NCI-H82 treated with DMSO at 0.1 percent for 48 hours (cell line): ENCODE data around the gene ABCA13.
"Not testable (repeated sequence)": the region's sequence is repeated elsewhere in the genome, so short reads cannot be mapped to it uniquely, and the experiment has no call there.

Experiments
- DNase-seq: peaks from one replicate; lab custom pipeline; 2025; ENCODE audit not compliant: unreplicated experiment; lab: John Stamatoyannopoulos, UW

The ABCA13 gene, protein sequence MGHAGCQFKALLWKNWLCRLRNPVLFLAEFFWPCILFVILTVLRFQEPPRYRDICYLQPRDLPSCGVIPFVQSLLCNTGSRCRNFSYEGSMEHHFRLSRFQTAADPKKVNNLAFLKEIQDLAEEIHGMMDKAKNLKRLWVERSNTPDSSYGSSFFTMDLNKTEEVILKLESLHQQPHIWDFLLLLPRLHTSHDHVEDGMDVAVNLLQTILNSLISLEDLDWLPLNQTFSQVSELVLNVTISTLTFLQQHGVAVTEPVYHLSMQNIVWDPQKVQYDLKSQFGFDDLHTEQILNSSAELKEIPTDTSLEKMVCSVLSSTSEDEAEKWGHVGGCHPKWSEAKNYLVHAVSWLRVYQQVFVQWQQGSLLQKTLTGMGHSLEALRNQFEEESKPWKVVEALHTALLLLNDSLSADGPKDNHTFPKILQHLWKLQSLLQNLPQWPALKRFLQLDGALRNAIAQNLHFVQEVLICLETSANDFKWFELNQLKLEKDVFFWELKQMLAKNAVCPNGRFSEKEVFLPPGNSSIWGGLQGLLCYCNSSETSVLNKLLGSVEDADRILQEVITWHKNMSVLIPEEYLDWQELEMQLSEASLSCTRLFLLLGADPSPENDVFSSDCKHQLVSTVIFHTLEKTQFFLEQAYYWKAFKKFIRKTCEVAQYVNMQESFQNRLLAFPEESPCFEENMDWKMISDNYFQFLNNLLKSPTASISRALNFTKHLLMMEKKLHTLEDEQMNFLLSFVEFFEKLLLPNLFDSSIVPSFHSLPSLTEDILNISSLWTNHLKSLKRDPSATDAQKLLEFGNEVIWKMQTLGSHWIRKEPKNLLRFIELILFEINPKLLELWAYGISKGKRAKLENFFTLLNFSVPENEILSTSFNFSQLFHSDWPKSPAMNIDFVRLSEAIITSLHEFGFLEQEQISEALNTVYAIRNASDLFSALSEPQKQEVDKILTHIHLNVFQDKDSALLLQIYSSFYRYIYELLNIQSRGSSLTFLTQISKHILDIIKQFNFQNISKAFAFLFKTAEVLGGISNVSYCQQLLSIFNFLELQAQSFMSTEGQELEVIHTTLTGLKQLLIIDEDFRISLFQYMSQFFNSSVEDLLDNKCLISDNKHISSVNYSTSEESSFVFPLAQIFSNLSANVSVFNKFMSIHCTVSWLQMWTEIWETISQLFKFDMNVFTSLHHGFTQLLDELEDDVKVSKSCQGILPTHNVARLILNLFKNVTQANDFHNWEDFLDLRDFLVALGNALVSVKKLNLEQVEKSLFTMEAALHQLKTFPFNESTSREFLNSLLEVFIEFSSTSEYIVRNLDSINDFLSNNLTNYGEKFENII (N-terminal part only)

DNA sequence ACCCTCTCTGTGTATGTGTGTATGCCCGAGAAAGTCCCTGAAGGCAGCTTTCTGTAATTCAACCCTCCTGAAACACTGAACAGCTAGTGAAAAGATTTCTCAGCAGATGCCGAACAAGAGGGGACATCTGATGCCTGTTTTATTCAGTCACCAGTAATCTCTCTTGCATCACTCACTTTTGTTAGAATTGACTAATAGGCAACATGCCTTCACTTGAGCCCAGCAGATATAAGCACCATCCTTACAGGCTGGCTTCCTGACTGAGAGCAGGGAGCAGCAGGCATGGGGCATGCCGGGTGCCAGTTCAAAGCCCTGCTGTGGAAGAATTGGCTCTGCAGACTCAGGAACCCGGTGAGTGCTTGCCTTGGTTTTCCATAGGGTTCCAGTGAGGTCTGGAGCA lies at the start of gene ABCA13:
ABCA13 (plus strand) TSS at position 257 of the 400 bp plus-strand sequence; CDS start at position 283, 26 bp downstream.
- no peak for DNase-seq

DNA sequence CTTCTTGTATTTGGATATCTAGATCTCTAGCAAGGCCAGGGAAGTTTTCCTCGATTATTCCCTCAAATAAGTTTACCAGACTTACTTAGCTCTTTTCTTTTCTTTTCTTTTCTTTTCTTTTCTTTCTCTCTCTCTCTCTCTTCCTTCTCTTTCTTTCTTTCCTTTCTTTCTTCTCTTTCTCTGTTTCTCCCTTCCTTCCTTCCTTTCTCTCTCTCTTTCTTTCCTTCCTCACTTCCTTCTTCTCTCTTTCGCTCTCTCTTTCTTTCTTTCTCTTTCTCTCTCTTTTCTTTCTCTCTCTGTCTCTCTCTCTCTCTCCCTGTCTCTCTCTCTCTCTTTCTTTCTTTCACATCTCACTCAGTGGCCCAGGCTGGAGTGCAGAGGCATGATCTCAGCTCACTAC lies 45.2 kb upstream of the ABCA13 start:
- DNase-seq: no peak

DNA sequence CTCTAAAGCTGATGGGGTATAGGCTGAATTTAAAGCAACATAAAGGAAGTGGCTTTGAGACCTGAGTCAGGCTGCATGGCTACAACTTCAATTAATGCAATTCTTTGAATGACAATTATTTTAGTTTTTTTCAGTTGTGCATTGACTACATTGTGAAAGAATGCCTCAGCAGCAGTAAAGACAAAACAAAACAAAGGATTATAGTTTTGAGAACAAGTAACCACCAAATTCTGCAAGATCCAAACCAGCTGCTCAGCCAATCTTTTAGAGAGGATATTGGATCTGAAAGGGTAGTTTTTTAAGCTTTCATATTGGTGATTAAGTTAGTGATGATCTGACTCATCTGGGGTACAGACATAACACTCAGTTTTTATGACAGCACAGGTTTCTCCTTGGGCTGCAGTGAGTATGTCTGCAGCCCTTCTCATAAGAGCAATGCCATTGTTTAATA lies 40.6 kb upstream of the ABCA13 start:
- DNase-seq: no peak

DNA sequence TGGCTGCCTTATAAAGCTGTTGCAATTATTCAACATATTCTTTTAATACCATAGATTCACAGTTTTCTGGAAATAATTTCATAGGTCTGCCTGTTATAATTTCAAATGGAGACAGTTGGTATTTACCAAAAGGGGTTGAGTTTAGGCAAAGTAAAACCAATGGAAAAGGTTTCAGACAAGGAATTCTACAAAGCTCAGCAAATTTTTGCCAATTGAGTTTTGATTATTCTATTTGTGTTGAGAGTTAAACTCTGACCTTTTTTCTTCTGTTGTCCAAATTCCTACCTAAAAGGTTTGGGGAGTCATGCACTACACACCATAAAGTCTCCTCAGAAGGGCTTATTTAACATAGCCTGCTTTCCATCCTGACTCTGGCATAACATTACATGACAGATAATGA lies 38.5 kb upstream of the ABCA13 start:
- no peak for DNase-seq

DNA sequence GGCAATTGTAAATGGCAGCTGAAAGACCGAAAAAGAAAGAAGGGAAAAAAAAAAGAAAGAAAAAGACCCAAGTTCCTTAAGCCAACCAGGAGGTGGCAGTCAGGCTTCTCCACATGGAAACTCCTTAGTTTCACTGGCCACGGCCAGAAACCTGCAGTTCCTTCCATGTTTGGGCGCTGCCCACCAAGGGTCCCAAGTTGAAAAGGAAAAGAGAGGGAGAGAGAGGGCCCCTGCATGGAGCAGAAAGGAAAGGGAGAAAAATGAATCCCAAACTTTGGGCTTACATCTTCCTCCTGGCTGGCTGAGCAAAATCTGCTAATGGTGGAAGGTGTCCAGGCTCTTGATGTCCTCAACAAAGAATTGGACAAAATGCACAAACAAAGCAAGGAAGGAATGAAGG lies 31.8 kb upstream of the ABCA13 start:
- DNase-seq: no peak

DNA sequence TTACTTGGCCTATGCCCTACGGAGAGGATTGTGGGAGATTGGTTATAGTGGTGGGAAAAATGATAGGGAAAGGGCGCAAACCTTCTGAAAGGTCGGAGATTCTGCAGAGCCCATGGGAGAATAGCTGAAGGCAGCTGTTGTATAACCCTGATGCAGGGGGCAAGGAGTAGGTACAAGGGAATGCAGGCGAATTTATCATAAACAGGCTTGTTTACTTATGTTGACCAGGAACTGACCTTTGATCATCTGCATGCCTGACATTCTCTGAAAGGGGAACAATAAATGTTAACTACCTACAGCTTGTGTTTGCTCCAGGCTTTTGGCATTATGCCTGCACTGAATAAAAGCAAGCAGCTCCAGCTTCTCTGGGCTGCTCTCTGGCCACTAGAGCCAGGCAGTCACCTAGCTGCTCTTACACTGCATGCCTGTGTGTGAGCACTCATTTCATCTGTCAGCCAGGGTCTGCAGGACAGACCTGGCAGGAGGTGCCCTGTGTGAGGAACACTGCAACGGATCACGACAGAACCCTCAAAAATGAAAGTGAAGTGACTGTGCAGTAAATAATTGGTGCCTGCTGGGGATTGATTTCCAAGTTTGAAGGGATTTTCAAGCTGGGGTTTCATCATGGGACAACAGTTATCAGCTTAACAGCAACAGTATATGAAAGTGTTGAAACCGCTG lies 31.1 kb upstream of the ABCA13 start:
- no peak for DNase-seq

DNA sequence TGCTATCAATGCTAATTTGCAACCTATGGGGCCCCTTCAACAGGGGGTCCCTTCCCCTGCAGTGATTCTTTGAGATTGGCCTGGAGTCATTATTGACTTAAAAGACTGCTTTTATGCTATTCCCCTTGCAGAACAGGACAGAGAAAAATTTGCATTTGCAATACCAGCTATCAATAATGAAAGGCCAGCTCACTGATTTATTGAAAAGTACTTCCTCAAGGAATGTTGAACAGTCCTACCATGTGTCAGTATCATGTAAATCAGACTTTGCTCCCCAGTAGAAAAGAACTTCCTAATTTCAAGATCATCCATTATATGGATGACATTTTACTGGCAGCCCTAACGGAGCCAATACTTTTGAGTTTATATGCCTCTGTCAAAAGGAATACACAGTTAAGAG lies 29.7 kb upstream of the ABCA13 start:
- no peak for DNase-seq

DNA sequence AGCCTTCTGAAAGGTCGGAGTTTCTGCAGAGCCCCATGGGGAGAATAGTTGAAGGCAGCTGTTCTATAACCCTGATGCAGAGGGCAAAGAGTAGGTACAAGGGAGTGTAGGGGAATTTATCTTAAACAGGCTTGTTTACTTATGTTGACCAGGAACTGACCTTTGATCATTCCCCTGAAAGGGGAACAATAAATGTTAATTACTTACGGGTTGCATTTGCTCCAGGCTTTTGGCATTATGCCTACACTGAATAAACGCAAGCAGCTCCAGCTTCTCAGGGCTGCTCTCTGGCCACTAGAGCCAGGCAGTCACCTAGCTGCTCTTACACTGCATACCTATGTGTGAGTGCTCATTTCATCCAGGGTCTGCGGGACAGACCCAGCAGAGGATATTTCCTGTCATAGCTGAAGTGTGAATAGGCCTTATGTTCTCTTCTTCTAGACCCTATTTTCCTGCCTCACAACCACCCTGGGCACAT lies 26.9 kb upstream of the ABCA13 start:
- DNase-seq: no peak

DNA sequence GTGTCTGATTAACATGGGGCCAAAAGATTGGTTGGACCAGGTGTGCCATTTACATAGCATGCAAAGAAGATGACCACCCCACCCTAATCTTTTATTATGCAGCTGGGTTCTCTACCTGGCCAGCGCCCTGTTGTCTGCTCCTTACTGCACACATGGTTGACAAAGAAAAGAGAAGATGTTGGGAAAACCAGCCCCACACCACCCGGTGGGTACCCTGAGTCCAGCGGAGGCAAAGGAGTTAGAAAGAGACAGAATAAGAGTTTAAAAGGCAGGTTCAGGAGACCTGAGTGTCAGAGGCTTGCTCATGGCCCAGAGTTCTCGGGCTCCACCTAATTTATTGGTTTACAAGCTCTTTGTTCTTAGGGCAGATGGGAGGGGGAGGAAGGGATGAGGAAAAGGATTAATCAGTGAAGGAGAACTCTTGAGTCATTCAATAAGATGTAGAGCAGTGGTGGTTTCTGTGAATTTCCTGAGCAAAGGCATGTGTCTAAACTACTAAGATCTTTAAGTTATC lies 24.1 kb upstream of the ABCA13 start:
- no peak for DNase-seq

DNA sequence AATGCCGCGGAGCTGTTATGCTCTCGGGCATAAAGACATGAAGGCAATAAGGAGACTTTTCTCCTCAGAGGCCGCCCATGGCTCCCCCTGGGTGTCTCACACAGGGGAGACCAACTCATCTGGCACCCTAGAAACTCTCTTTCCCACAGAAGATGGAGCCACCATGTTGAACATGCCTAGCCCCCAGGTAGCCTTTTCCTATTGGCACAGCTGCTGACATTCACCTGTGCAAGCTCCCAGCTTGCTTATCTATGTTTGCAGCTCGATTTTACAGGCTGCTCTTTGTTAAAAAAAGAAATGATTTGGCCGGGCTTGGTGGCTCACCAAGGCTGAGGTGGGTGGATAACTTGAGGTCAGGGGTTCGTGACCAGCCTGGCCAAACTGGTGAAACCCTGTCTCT lies 23.6 kb upstream of the ABCA13 start:
- not testable (repeated sequence) for DNase-seq

DNA sequence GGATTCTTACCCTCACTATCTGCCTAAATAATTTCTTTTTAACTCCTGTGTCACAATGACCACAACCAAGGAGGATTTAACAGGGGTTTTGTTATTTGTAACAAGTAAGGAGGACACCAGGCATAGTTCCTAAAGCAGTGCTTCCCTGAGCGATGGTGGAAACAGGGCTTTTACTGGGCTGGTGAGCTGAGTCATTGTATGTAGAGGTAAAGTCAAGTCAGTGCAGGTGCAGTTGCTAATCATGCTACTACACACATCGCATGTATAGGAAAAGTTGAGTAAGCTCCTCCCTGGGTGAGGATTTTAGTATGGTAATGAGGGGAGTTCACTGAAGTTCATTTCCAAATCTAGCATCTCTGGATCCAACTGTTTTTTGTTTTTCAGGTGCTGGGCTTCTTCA lies 22.9 kb upstream of the ABCA13 start:
- no peak for DNase-seq

DNA sequence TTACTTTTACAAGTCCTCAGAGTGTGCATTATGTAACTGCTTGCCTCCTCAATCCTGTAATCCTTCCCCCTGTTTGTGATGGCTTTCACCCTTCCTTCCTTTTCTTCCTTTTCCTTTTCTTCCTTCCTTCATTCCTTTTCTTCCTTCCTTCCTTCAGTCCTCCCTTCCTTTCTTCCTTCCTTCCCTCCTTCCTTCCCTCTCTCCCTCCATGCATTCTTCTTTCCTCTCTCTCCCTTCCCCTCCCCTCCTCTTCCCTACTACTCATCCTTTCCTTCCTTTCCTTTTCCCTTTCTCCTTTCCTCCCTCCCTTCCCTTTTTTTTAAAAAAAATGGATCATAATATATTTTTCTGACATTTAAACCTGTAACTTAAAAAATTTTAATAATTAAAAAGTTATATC lies 22.2 kb upstream of the ABCA13 start:
- no peak for DNase-seq

DNA sequence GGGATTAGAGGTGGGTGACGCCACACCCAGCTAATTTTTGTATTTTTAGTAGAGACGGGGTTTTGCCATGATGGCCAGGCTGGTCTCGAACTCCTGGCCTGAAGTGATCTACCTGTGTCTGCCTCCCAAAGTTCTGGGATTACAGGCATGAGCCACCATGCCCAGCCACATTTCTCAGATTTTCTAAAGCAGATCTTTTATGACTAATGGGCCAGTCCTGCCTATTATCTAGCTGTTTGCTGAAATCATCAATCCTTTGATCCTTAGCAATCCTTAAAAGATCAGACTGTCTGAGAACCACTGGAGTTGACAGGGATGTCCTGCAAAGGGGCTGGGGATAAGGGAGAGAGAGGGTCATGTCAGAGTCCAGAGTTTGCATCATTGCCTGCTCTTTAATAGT lies 21.2 kb upstream of the ABCA13 start:
- DNase-seq: no peak

DNA sequence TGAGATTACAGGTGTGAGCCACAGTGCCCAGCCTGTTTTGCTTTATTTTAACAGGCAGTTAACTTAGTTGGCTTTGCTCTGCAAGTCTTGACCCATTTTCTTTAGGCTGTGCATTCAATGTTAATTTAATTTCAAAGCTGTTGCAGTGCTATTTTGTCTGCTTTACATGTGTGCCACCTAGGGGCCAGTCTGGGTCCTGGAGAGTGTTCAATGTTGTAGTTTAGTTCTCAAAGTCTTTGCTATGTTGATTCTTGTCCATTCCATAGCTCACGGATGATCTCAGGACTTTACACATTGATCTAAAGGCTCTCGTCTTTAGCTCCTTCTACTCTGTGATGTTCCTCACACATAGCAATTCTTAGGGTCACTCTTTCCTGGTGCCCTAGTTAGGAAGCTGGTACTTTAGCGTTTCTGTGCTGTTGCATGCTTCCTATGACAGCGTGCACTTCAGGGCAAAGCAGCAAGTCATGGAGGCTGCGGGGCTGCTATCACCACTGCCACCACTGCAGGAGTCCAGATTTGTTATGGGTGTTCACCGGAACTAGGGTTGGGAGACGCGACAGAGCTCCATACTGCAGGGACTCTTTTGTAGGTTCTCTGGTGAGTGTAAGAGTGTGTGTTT lies 16.4 kb upstream of the ABCA13 start:
- DNase-seq: no peak

DNA sequence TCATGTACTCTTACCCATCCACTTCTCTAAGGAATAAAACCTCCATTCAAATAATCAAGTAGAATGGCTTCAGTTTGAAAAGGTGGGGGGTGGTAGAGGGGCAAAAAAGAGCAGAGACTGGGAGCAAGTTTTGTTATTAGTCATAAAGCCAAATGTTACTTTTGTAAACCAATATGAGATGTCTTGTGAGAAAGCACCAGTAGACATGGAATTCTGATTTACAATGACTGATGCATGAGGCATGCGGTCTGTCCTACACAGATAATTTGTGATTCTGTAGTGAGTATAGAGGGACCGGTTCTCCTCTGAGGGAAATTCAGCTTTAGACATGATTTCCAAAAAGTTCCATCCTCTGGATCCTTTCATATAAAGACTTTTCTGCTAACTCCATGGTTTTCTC lies 12.9 kb upstream of the ABCA13 start:
- DNase-seq: no peak

DNA sequence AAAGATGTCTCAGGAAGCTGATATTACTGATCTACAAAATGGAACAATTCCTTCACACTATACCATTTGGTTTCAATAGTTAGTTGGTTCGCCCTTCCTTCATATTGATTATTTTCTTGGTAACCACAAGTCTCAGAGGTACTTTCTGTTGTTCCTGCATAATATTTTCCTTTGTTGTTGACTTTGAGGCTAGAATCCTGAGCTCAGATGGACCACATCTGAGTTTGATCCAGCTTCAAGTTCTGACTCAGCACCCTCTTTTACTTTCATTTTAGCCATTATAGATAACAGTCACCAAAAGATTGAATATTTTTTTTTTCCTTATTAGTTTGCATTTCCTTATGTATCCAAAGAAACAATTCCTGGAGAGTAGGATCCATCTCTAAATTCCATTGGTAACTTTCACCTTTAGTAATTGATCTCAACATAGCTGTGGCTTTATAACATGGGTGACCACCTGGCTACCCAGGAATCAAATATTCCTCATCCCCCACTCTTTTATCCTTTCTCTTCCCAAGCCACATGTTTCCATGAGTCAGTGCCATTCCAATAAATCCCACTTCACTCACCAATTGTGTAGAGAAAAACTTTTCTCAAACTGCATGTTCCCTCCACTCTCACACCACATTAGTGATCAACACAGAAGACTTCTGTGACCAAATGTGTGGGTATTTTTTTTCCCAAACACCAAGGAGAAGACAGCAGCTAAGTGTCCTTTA lies 9.7 kb upstream of the ABCA13 start:
- no peak for DNase-seq

DNA sequence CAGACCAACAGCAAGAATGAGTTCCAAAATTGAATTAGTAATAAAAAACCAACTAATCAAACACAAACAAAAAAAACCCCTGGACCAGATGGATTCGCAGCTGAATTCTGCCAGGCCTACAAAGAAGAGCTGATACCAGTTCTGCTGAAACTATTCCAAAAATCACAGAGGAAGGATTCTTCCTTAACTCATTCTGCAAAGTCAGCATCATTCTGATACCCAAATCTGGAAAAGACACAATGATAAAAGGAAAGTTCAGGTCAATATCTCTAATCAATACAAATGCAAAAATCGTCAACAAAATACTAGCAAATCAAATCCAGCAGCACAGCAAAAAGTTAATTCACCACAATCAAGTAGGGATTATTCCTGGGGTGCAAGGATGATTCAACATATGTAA lies 6.1 kb upstream of the ABCA13 start:
- no peak for DNase-seq

DNA sequence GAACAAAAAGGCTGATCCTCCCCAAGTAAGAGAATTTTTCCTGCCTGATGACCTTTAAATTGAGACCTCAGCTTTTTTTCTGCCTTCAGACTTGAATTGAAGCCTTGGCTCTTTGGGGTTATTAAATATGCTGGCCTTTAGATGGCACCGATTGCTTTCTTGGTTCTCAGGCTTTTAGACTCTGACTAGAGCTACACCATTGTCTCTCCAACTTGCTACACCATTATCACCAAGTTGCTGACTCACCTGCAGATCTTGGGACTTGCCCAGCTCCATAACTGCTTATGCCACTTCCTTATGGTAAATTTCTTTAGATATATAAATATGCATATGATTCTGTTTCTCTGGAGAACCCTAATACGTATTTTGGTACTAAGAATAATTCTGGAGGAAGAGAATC lies 3.1 kb upstream of the ABCA13 start:
- DNase-seq: no peak

DNA sequence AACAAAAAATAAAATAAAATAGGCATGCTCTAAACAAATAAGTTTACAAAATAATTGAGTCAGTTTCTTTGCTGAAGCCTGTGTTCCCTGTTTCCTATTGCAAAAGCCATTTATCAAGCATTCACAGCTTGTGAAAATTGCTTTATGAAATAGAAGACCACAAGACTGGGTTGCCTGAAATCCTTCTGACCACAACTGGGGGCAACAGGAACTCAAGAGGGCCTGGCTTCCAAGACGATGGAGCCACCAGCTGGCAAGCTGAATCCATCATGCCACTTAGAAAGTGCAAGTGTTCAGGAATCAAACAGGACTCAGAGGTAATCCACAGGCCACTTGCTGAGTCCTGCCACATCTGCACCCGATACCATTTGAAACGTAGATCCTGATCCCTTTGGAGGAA lies 752 bp upstream of the ABCA13 start:
- no peak for DNase-seq
